Measurements from ENCODE around the gene HYAL1.

The HYAL1 gene

DNA sequence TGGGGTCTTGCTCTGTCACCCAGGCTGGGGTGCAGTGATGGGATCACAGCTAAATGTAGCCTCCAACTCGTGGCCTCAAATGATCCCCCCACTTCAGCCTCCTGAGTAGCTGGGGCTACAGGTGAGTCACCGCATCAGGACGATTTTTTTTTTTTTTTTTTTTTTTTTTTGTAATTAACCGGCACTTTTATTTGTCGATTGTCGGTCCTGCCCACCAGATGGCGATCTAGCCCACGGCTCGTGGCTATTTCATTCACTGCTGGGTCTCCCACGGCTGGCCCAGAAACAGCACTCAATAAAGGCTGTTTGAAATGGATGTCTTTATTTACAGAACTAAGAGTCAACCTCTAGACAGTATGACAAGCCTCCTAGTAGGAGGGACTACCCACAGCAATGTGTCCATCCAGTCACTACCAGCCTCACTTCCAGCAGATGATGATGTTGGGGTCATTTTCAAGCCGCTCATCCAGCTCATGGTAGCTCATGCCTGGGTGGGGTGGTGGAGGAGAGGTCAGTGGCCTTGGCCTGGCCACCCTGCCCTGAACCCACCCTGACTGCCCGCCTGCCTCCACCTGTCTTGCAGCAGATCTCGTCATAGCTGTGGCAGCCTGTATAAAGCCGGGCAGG lies 43.9 kb upstream of the HYAL1 start:
- Mint-ChIP-seq H3K36me3 (ENCODE audit: low read depth) (no peaks in the 10 kb centered on the region), H3K27me3 (ENCODE audit: low read depth) (peaks cover 23% of the 10 kb centered on the region), H3K9me3 (no peaks in the 10 kb centered on the region)

DNA sequence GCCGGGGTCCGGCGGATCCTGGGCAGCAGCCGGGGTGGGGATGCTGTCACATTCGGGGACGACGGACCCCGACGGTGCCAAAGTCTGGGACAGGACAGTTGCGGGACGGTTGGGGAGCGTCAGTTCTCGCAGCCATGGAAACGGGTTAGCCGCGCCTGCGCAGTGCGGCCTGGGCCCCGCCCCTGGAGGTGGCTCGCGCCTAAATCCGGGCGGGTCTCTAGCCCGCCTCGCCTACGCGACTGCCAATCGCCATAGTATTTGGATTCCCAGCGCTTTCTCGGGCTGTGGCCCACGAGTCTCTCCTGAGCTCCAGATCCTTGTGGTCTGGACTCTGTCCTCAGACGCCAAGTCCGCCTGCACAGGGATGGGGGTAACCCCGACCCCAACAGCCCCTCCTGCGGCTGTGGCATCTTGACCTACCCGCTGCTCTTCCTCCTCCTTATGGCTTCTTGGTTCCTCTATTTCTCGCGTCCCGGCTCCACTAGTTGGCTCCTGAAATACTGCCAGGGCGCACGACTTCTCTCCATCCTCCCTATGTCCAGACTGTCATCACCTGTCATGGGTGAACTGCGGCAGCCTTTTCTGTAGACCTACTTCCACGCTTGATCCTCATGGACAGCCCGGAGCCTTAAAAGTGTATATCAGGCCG lies 42.3 kb upstream of the HYAL1 start, which contains the start of gene ZMYND10:
Gene ZMYND10 (minus strand): TSS at position 147 of the 649 bp plus-strand sequence. CDS start 153 bp downstream, outside the sequence.
- no peaks in the 10 kb centered on the region for H3K36me3 Mint-ChIP-seq (ENCODE audit: low read depth)
- peaks cover 19% of the 10 kb centered on the region for H3K4me1 Mint-ChIP-seq
- H3K27ac Mint-ChIP-seq, result peak within 1 kb of the TSS in 1 of 3 experiments; percentile 56
- peaks cover 39% of the 10 kb centered on the region for H3K27me3 Mint-ChIP-seq (ENCODE audit: low read depth)
- H3K9me3 Mint-ChIP-seq, result no peaks in the 10 kb centered on the region
- peak within 1 kb of the TSS; percentile 77 to 82 (median 81) for H3K4me3 Mint-ChIP-seq
- TF ChIP-seq, protein P1, sequence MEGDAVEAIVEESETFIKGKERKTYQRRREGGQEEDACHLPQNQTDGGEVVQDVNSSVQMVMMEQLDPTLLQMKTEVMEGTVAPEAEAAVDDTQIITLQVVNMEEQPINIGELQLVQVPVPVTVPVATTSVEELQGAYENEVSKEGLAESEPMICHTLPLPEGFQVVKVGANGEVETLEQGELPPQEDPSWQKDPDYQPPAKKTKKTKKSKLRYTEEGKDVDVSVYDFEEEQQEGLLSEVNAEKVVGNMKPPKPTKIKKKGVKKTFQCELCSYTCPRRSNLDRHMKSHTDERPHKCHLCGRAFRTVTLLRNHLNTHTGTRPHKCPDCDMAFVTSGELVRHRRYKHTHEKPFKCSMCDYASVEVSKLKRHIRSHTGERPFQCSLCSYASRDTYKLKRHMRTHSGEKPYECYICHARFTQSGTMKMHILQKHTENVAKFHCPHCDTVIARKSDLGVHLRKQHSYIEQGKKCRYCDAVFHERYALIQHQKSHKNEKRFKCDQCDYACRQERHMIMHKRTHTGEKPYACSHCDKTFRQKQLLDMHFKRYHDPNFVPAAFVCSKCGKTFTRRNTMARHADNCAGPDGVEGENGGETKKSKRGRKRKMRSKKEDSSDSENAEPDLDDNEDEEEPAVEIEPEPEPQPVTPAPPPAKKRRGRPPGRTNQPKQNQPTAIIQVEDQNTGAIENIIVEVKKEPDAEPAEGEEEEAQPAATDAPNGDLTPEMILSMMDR (IDR thresholded peaks at IDR 0.05; ENCODE audit: unreplicated experiment in 3 of 3), result no peak

More for the DNA sequence above, 43.9 kb upstream of the HYAL1 start:
- TF ChIP-seq, protein P1 (IDR thresholded peaks at IDR 0.05; ENCODE audit: unreplicated experiment in 3 of 3), result peak; percentile 51 to 66 (median 62)
- peaks cover 28% of the 10 kb centered on the region for H3K4me1 Mint-ChIP-seq
- H3K27ac Mint-ChIP-seq, result peak overlapping the region in 1 of 3 experiments; percentile 39
- H3K4me3 Mint-ChIP-seq, result peak overlapping the region; percentile 53 to 70 (median 60)

DNA sequence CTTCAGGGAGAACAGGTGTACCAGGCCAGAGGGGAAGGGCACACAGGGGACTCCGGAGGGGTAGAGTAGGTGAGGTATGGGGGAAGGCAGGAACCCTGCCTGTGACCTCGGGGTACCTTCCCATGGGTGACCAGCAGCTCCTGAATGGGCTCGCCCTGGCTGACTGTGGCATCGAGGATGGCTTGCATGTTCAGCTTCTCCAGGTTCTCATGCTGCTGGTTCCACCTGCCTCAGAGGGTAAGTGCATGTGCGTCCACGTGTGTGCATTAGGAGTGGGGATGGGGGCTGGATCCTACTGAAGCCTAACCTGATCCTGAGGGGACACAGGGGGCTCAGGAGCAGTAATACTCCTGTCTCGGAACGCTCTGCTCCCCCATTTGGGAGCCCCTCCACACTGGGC lies 41.6 kb upstream of the HYAL1 start:
- Mint-ChIP-seq H3K4me1 (peaks cover 13% of the 10 kb centered on the region), H3K36me3 (ENCODE audit: low read depth) (no peaks in the 10 kb centered on the region), H3K9me3 (no peaks in the 10 kb centered on the region), H3K27me3 (ENCODE audit: low read depth) (peaks cover 45% of the 10 kb centered on the region), H3K4me3 (peak overlapping the region; percentile 46 to 48 (median 46)), H3K27ac (no peak overlapping the region)
- TF ChIP-seq, protein P1 (IDR thresholded peaks at IDR 0.05; ENCODE audit: unreplicated experiment in 3 of 3), result no peak

DNA sequence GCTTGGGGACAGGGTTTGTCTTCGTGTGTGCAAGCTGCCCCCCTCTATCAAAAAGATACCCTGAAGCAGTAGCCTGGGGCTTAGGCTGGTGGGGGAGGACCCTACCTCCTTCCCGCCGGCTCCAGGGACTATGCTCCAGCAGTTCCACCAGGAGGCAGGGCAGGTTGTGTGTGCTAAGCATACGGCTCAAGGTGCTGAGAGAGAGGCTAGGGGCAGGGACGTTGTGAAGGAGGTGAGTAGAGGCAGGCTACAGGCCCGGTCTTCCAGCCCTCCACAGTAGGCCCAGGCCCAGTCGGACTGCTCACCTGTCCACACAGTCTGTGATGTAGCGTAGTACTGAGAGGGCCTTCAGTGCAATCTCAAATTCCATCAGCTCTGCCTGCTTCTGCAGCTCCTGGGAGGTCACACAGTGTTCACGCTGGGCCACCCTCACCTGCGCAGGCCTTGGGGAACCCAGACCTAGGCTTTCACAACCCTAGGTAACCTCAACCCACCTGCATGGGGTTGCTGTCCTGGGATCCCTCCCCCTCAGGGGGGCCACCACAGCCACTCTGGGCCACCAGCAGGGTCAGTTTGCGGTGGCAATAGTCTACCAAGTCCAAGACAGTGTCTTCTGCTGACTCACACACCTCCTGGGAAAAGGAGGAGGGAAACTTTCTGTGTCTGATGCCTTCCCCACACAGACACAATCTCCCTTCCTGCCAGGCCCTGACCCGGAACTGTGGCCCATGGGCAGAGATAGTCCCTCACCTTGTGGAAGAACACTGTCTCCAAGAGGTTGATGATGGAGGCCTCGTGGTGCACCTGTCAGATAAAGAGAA lies 39.6 kb upstream of the HYAL1 start:
- Mint-ChIP-seq H3K4me3 (no peak overlapping the region), H3K36me3 (ENCODE audit: low read depth) (no peaks in the 10 kb centered on the region), H3K9me3 (no peaks in the 10 kb centered on the region), H3K4me1 (peaks cover 29% of the 10 kb centered on the region), H3K27me3 (ENCODE audit: low read depth) (peaks cover 58% of the 10 kb centered on the region), H3K27ac (no peak overlapping the region)
- TF ChIP-seq, protein P1 (IDR thresholded peaks at IDR 0.05; ENCODE audit: unreplicated experiment in 3 of 3), result no peak

DNA sequence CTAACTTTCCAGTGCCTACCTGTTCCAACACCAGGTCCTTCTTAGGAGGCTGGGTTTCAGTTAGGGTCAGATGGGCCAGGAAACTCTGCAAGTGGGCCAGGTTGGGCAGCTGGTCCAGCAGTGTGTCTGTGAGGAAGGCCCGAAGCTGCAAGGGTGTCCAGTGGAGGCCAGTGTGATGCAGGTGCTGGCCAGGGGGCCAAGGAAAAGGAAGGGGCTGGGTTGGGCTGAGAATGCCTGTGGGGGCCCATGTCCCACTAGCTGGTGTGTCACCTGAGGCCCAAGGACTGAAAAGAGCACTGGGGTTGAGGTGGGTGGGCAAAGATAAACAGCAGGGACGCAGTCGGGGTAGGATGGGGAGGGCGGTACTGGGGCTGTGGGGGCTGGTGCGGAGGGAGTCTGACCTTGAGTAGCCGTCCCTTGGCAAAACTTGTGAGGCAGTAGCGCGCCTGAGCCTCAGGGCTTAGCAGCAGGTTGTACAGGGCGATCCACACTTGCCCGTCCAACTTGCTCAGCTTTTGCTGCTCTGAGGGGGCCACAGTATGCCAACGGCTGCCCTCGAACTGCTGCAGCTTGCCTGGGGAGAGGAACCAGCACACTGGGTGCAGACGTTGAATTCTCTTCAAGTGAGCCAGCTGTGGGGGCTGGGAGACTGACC lies 38.7 kb upstream of the HYAL1 start:
- peaks cover 58% of the 10 kb centered on the region for H3K27me3 Mint-ChIP-seq (ENCODE audit: low read depth)
- H3K36me3 Mint-ChIP-seq (ENCODE audit: low read depth), result no peaks in the 10 kb centered on the region
- no peak overlapping the region for H3K27ac Mint-ChIP-seq
- no peaks in the 10 kb centered on the region for H3K9me3 Mint-ChIP-seq
- H3K4me1 Mint-ChIP-seq, result peaks cover 33% of the 10 kb centered on the region
- H3K4me3 Mint-ChIP-seq, result peak overlapping the region in 2 of 3 experiments; percentile 37 to 41
- TF ChIP-seq, protein P1 (IDR thresholded peaks at IDR 0.05; ENCODE audit: unreplicated experiment in 3 of 3), result no peak

Data from nephron (organoid).